Mesenchymal stem cell (in vitro differentiated cells and primary cell): Measurements from ENCODE around the gene UBXN1.

ENCODE experiments used
- DNase-seq: peaks from one replicate; pipeline ENCODE4 v3.0.0-alpha.2; 2013
- H2AFZ ChIP-seq: one replicate; pipeline ENCODE4 v1.6.1; 2013; ENCODE audit warnings: low read depth, mild to moderate bottlenecking, control low read depth, inconsistent platforms, low read length, moderate library complexity
- H2AK5ac ChIP-seq: 2 replicates; pipeline ENCODE4 v1.6.1; 2013; ENCODE audit warnings: low read length, moderate library complexity, mild to moderate bottlenecking, inconsistent platforms; ENCODE audit not compliant: severe bottlenecking
- H2BK120ac ChIP-seq: one replicate; pipeline ENCODE4 v1.6.1; 2013; ENCODE audit warnings: low read depth, mild to moderate bottlenecking, inconsistent platforms, low read length, moderate library complexity
- H2BK12ac ChIP-seq, 2 experiments: one replicate each; pipeline ENCODE4 v1.6.1; 2013; ENCODE audit warnings: inconsistent platforms in 2 of 2, low read length in 2 of 2, mild to moderate bottlenecking in 2 of 2, moderate library complexity in 2 of 2, control low read depth in 1 of 2
- H2BK15ac ChIP-seq: one replicate; pipeline ENCODE4 v1.6.1; 2013; ENCODE audit warnings: mild to moderate bottlenecking, low read depth, inconsistent platforms; ENCODE audit not compliant: poor library complexity, severe bottlenecking
- H2BK5ac ChIP-seq: 2 replicates; pipeline ENCODE4 v1.6.1; 2013; ENCODE audit warnings: low read depth, mild to moderate bottlenecking, low read length, control low read depth, inconsistent platforms; ENCODE audit not compliant: poor library complexity, severe bottlenecking
- H3K14ac ChIP-seq, 2 experiments: one replicate each; pipeline ENCODE4 v1.6.1; 2013; ENCODE audit warnings: inconsistent platforms in 2 of 2, low read length in 2 of 2, control low read depth in 1 of 2, mild to moderate bottlenecking in 1 of 2, moderate library complexity in 1 of 2
- H3K18ac ChIP-seq, 2 experiments: one replicate each; pipeline ENCODE4 v1.6.1; 2013; ENCODE audit warnings: inconsistent platforms in 2 of 2, low read length in 2 of 2, control low read depth in 1 of 2, low read depth in 1 of 2, mild to moderate bottlenecking in 1 of 2
- H3K23ac ChIP-seq, 2 experiments: one replicate each; pipeline ENCODE4 v1.6.1; 2013; ENCODE audit warnings: inconsistent platforms in 2 of 2, low read length in 2 of 2, mild to moderate bottlenecking in 2 of 2, moderate library complexity in 2 of 2, control low read depth in 1 of 2
- H3K27ac ChIP-seq: 2 replicates; pipeline ENCODE4 v1.5.1; 2013; ENCODE audit warnings: mild to moderate bottlenecking, moderate library complexity, low read length, control low read depth, inconsistent platforms; ENCODE audit not compliant: poor library complexity, severe bottlenecking
- H3K27me3 ChIP-seq, 2 experiments: 2 replicates each; pipeline versions ENCODE4 v1.6.1 to v1.7.0; 2013; ENCODE audit warnings: low read length in 2 of 2, mild to moderate bottlenecking in 2 of 2, moderate library complexity in 2 of 2, control low read depth in 1 of 2, inconsistent platforms in 1 of 2; ENCODE audit not compliant: control insufficient read depth in 1 of 2, insufficient read depth in 1 of 2
- H3K36me3 ChIP-seq, 2 experiments: 2 replicates each; pipeline versions ENCODE4 v1.6.1 to v1.7.0; 2013; ENCODE audit warnings: low read length in 2 of 2, control low read depth in 1 of 2, inconsistent platforms in 1 of 2, low read depth in 1 of 2, mild to moderate bottlenecking in 1 of 2; ENCODE audit not compliant: insufficient read depth in 2 of 2, control insufficient read depth in 1 of 2
- H3K4ac ChIP-seq, 2 experiments: one replicate each; pipeline ENCODE4 v1.6.1; 2013; ENCODE audit warnings: inconsistent platforms in 2 of 2, low read length in 2 of 2, mild to moderate bottlenecking in 2 of 2, moderate library complexity in 2 of 2, control low read depth in 1 of 2, low read depth in 1 of 2
- H3K4me1 ChIP-seq: 2 replicates; pipeline ENCODE4 v1.6.1; 2013; ENCODE audit warnings: low read depth, low read length, control low read depth; ENCODE audit not compliant: control insufficient read depth, insufficient read depth
- H3K4me2 ChIP-seq: 2 replicates; pipeline ENCODE4 v1.6.1; 2013; ENCODE audit warnings: low read length, mild to moderate bottlenecking, inconsistent platforms; ENCODE audit not compliant: poor library complexity, severe bottlenecking
- H3K4me3 ChIP-seq, 2 experiments: 2 replicates each; pipeline versions ENCODE4 v1.5.1 to v1.7.0; 2013; ENCODE audit warnings: low read length in 2 of 2, mild to moderate bottlenecking in 2 of 2, control low read depth in 1 of 2, low read depth in 1 of 2; ENCODE audit not compliant: insufficient read depth in 1 of 2
- H3K79me1 ChIP-seq: replicated peaks from 2 replicates; pipeline ENCODE4 v1.6.1; 2013; ENCODE audit warnings: mild to moderate bottlenecking, control low read depth, low read length, inconsistent platforms; ENCODE audit not compliant: poor library complexity, severe bottlenecking
- H3K9ac ChIP-seq: 2 replicates; pipeline ENCODE4 v1.7.0; 2013; ENCODE audit warnings: mild to moderate bottlenecking, low read length, moderate library complexity
- H3K9me3 ChIP-seq: 2 replicates; pipeline ENCODE4 v1.7.0; 2013; ENCODE audit warnings: mild to moderate bottlenecking, low read length; ENCODE audit not compliant: control insufficient read depth
- H4K8ac ChIP-seq: one replicate; pipeline ENCODE4 v1.6.1; 2013; ENCODE audit warnings: inconsistent platforms, mild to moderate bottlenecking, low read length, moderate library complexity
- H4K91ac ChIP-seq: one replicate; pipeline ENCODE4 v1.6.1; 2013; ENCODE audit warnings: mild to moderate bottlenecking, low read length, inconsistent platforms
- WGBS: methylation state at CpG from one replicate; pipeline ENCODE4 v1.1.7; 2013; ENCODE audit warnings: mixed read lengths; 5-methylcytosine and 5-hydroxymethylcytosine counted together

The UBXN1 gene

GRCh38 chr11:62673196-62673525, 5.7 kb downstream of the UBXN1 start:
- H3K4ac ChIP-seq = no peak overlapping the region
- H4K8ac ChIP-seq = no peak overlapping the region
- no peak overlapping the region for H2AFZ ChIP-seq
- peaks cover 16 to 41% of the 10 kb centered on the region in 2 experiments for H3K36me3 ChIP-seq
- H3K4me3 ChIP-seq = peak overlapping the region in 1 of 2 experiments; percentile 94
- no peak for DNase-seq
- 100% methylated on average over 1 of the region's 2 CpGs for WGBS
- peak overlapping the region; percentile 98 for H3K9ac ChIP-seq
- no peak overlapping the region for H3K14ac ChIP-seq
- H3K4me1 ChIP-seq = peaks cover 15% of the 10 kb centered on the region
- no peak overlapping the region for H2BK5ac ChIP-seq
- H2BK120ac ChIP-seq = no peak overlapping the region
- no peaks in the 10 kb centered on the region for H3K27me3 ChIP-seq
- no peaks in the 10 kb centered on the region for H3K9me3 ChIP-seq
- peak overlapping the region in 1 of 2 experiments; percentile 29 for H2BK12ac ChIP-seq
- no peak overlapping the region for H3K23ac ChIP-seq
- H2AK5ac ChIP-seq = no peak overlapping the region
- no peak overlapping the region for H3K27ac ChIP-seq
- H3K79me1 ChIP-seq = peaks cover 8% of the 10 kb centered on the region
- H2BK15ac ChIP-seq = no peak overlapping the region
- no peak overlapping the region for H3K18ac ChIP-seq
- no peak overlapping the region for H3K4me2 ChIP-seq
- H4K91ac ChIP-seq = no peak overlapping the region

GRCh38 chr11:62671608-62672389, 7.1 kb downstream of the UBXN1 start, which contains the start of the genes LBHD1 and UQCC3:
TSS of gene LBHD1 (minus strand) at chr11:62672267. CDS start at chr11:62670031, 2,236 bp downstream.
TSS of gene UQCC3 (plus strand) at chr11:62671673. CDS start at chr11:62671746, 73 bp downstream.
- Histone ChIP-seq H3K14ac (peak within 1 kb of the TSS in 1 of 2 experiments; percentile 39), H3K9me3 (no peaks in the 10 kb centered on the region), H2BK5ac (peak within 1 kb of the TSS; percentile 46), H4K8ac (peak within 1 kb of the TSS; percentile 99), H3K4me3 (peak within 1 kb of the TSS; percentile 75 to 94), H2BK15ac (peak within 1 kb of the TSS; percentile 86), H2BK12ac (peak within 1 kb of the TSS; percentile 29 to 35), H3K27me3 (no peaks in the 10 kb centered on the region), H2AFZ (peak within 1 kb of the TSS; percentile 72), H2AK5ac (peak within 1 kb of the TSS; percentile 50), H3K36me3 (peaks cover 10 to 39% of the 10 kb centered on the region in 2 experiments), H3K4me1 (peaks cover 11% of the 10 kb centered on the region), H3K9ac (peak within 1 kb of the TSS; percentile 98), H3K4me2 (peak within 1 kb of the TSS; percentile 85), H3K18ac (peak within 1 kb of the TSS; percentile 42 to 97), H3K27ac (peak within 1 kb of the TSS; percentile 98), H3K79me1 (peaks cover 11% of the 10 kb centered on the region), H3K4ac (peak within 1 kb of the TSS; percentile 94 to 97), H3K23ac (peak within 1 kb of the TSS in 1 of 2 experiments; percentile 92), H2BK120ac (peak within 1 kb of the TSS; percentile 89), H4K91ac (peak within 1 kb of the TSS; percentile 95)
- peak; percentile 91 for DNase-seq
- WGBS = under 1% methylated on average over 59 of the region's 59 CpGs

GRCh38 chr11:62671236-62671607, 7.7 kb downstream of the UBXN1 start:
- H3K4me2 ChIP-seq = peak overlapping the region; percentile 85
- H2BK120ac ChIP-seq = peak overlapping the region; percentile 89
- H2BK12ac ChIP-seq = no peak overlapping the region
- no peak overlapping the region for H2BK5ac ChIP-seq
- peaks cover 11 to 39% of the 10 kb centered on the region in 2 experiments for H3K36me3 ChIP-seq
- H4K8ac ChIP-seq = peak overlapping the region; percentile 99
- 2% methylated on average over 17 of the region's 17 CpGs for WGBS
- no peaks in the 10 kb centered on the region for H3K9me3 ChIP-seq
- peak overlapping the region; percentile 98 for H3K27ac ChIP-seq
- peak overlapping the region; percentile 42 to 88 for H3K18ac ChIP-seq
- H3K79me1 ChIP-seq = peaks cover 5% of the 10 kb centered on the region
- H3K9ac ChIP-seq = peak overlapping the region; percentile 98
- H3K4me1 ChIP-seq = peaks cover 15% of the 10 kb centered on the region
- H3K27me3 ChIP-seq = no peaks in the 10 kb centered on the region
- H2AK5ac ChIP-seq = peak overlapping the region; percentile 39
- peak overlapping the region; percentile 72 for H2AFZ ChIP-seq
- peak overlapping the region; percentile 94 to 97 for H3K4ac ChIP-seq
- H2BK15ac ChIP-seq = no peak overlapping the region
- peak overlapping the region; percentile 75 to 94 for H3K4me3 ChIP-seq
- peak overlapping the region; percentile 95 for H4K91ac ChIP-seq
- no peak for DNase-seq
- H3K23ac ChIP-seq = peak overlapping the region in 1 of 2 experiments; percentile 23
- peak overlapping the region in 1 of 2 experiments; percentile 39 for H3K14ac ChIP-seq

GRCh38 chr11:62669420-62670161, 9.3 kb downstream of the UBXN1 start:
- H3K27me3 ChIP-seq = no peaks in the 10 kb centered on the region
- H3K4me2 ChIP-seq = no peak overlapping the region
- DNase-seq = no peak
- peaks cover 19% of the 10 kb centered on the region for H3K4me1 ChIP-seq
- peaks cover 5% of the 10 kb centered on the region for H3K79me1 ChIP-seq
- no peaks in the 10 kb centered on the region for H3K9me3 ChIP-seq
- H2AFZ ChIP-seq = no peak overlapping the region
- H3K9ac ChIP-seq = peak overlapping the region; percentile 39
- peak overlapping the region in 1 of 2 experiments; percentile 58 for H3K4ac ChIP-seq
- H3K36me3 ChIP-seq = peaks cover 14 to 34% of the 10 kb centered on the region in 2 experiments
- no peak overlapping the region for H2BK15ac ChIP-seq
- no peak overlapping the region for H2BK120ac ChIP-seq
- no peak overlapping the region for H3K18ac ChIP-seq
- H2AK5ac ChIP-seq = no peak overlapping the region
- H3K27ac ChIP-seq = no peak overlapping the region
- no peak overlapping the region for H3K23ac ChIP-seq
- H4K91ac ChIP-seq = peak overlapping the region; percentile 29
- peak overlapping the region in 1 of 2 experiments; percentile 44 for H2BK12ac ChIP-seq
- WGBS = 79% methylated on average over 4 of the region's 4 CpGs
- peak overlapping the region; percentile 79 for H4K8ac ChIP-seq
- peak overlapping the region in 1 of 2 experiments; percentile 33 for H3K4me3 ChIP-seq
- H3K14ac ChIP-seq = no peak overlapping the region
- no peak overlapping the region for H2BK5ac ChIP-seq
